Liver (tissue), 9 donors: ENCODE results near the gene FLNC. TPM values are rescaled to one million over a fixed set of nuclear protein-coding genes. Genes with fewer than 3 reads are reported as not detected.

ENCODE experiments used
- DNase-seq: peaks from one replicate; pipeline ENCODE4 v3.0.0-alpha.2; 2017; ENCODE audit warnings: low spot score
- H3K27ac ChIP-seq, 2 donors: one replicate each; pipeline ENCODE4 v1.7.0; 2013; ENCODE audit warnings: inconsistent platforms in 2 of 2, low read length in 2 of 2, control low read depth in 1 of 2, low read depth in 1 of 2, mild to moderate bottlenecking in 1 of 2
- H3K27me3 ChIP-seq, 4 donors: one replicate each; pipeline versions ENCODE4 v1.6.1 to v1.7.0; 2013; ENCODE audit warnings: low read length in 3 of 4, inconsistent platforms in 1 of 4, mild to moderate bottlenecking in 1 of 4, moderate library complexity in 1 of 4; ENCODE audit not compliant: control insufficient read depth in 4 of 4, insufficient read depth in 4 of 4
- H3K36me3 ChIP-seq, 4 donors: one replicate each; pipeline versions ENCODE4 v1.6.1 to v1.7.0; 2013; ENCODE audit warnings: low read length in 3 of 4, mild to moderate bottlenecking in 3 of 4, low read depth in 1 of 4, moderate library complexity in 1 of 4; ENCODE audit not compliant: control insufficient read depth in 4 of 4, insufficient read depth in 3 of 4
- H3K4me1 ChIP-seq, 4 donors: one replicate each; pipeline versions ENCODE4 v1.6.1 to v1.7.0; 2013; ENCODE audit warnings: low read length in 3 of 4, mild to moderate bottlenecking in 3 of 4, moderate library complexity in 1 of 4; ENCODE audit not compliant: control insufficient read depth in 4 of 4, insufficient read depth in 4 of 4
- H3K4me3 ChIP-seq, 3 donors: one replicate each; pipeline versions ENCODE4 v1.6.1 to v1.7.0; 2013; ENCODE audit warnings: low read length in 3 of 3, control low read depth in 1 of 3, low read depth in 1 of 3, mild to moderate bottlenecking in 1 of 3
- H3K9ac ChIP-seq, 2 donors: one replicate each; pipeline ENCODE4 v1.7.0; 2013; ENCODE audit warnings: low read length in 2 of 2, mild to moderate bottlenecking in 2 of 2, moderate library complexity in 2 of 2, control low read depth in 1 of 2, low read depth in 1 of 2
- H3K9me3 ChIP-seq, 4 donors: one replicate each; pipeline versions ENCODE4 v1.6.1 to v1.7.0; 2013; ENCODE audit warnings: low read length in 3 of 4; ENCODE audit not compliant: control insufficient read depth in 4 of 4
- ATF3 ChIP-seq: IDR thresholded peaks from 2 replicates; pipeline ENCODE4 v1.6.1; 2016; ENCODE audit warnings: antibody characterized with exemption
- CTCF ChIP-seq: fragments of 150-350 bp; IDR thresholded peaks from 2 replicates; pipeline ENCODE4 v1.5.1; 2017; ENCODE audit warnings: improper control_type of control experiment, low read depth, low read length; ENCODE audit not compliant: missing input control
- EGR1 ChIP-seq, 2 donors: IDR thresholded peaks; 2 replicates each; pipeline ENCODE4 v1.6.1; 2016 to 2018; ENCODE audit warnings: antibody characterized with exemption in 2 of 2, low read depth in 2 of 2
- FOXA1 ChIP-seq: IDR thresholded peaks from 2 replicates; pipeline ENCODE4 v1.6.1; 2016; ENCODE audit warnings: antibody characterized with exemption
- FOXA2 ChIP-seq: IDR thresholded peaks from 2 replicates; pipeline ENCODE4 v1.6.1; 2016; ENCODE audit warnings: antibody characterized with exemption
- GABPA ChIP-seq, 2 donors: IDR thresholded peaks in 1 of 2; conservative IDR thresholded peaks in 1 of 2; 2 replicates each; pipeline ENCODE4 v1.6.1; 2016; ENCODE audit warnings: antibody characterized with exemption in 2 of 2, mild to moderate bottlenecking in 1 of 2, moderate library complexity in 1 of 2
- HNF4A ChIP-seq, 2 donors: conservative IDR thresholded peaks; 2 replicates each; pipeline ENCODE4 v1.6.1; 2016; ENCODE audit warnings: antibody characterized with exemption in 2 of 2, mild to moderate bottlenecking in 2 of 2
- HNF4G ChIP-seq: IDR thresholded peaks from 2 replicates; pipeline ENCODE4 v1.6.1; 2016; ENCODE audit warnings: antibody characterized with exemption
- JUND ChIP-seq, 2 donors: IDR thresholded peaks; 2 replicates each; pipeline ENCODE4 v1.6.1; 2016; ENCODE audit warnings: antibody characterized with exemption in 2 of 2
- MAX ChIP-seq: IDR thresholded peaks from 2 replicates; pipeline ENCODE4 v1.6.1; 2016; ENCODE audit warnings: antibody characterized with exemption
- NR2F2 ChIP-seq: IDR thresholded peaks from 2 replicates; pipeline ENCODE4 v1.6.1; 2016; ENCODE audit warnings: antibody characterized with exemption
- RAD21 ChIP-seq, 2 donors: IDR thresholded peaks; 2 replicates each; pipeline ENCODE4 v1.6.1; 2016; ENCODE audit warnings: antibody characterized with exemption in 2 of 2, mild to moderate bottlenecking in 2 of 2
- RXRA ChIP-seq, 2 donors: IDR thresholded peaks; 2 replicates each; pipeline ENCODE4 v1.6.1; 2017 to 2018; ENCODE audit warnings: antibody characterized with exemption in 2 of 2, mild to moderate bottlenecking in 1 of 2
- SP1 ChIP-seq: IDR thresholded peaks from 2 replicates; pipeline ENCODE4 v1.6.1; 2018; ENCODE audit warnings: antibody characterized with exemption, mild to moderate bottlenecking
- TAF1 ChIP-seq: conservative IDR thresholded peaks from 2 replicates; pipeline ENCODE4 v1.6.1; 2016; ENCODE audit warnings: antibody characterized with exemption, mild to moderate bottlenecking
- YY1 ChIP-seq: IDR thresholded peaks from 2 replicates; pipeline ENCODE4 v1.6.1; 2016; ENCODE audit warnings: antibody characterized with exemption, mild to moderate bottlenecking
- ZBTB33 ChIP-seq: IDR thresholded peaks from 2 replicates; pipeline ENCODE4 v1.6.1; 2016; ENCODE audit warnings: antibody characterized with exemption
- WGBS: extraction: QIAGEN DNeasy Blood & Tissue Kit; methylation state at CpG from one replicate; pipeline ENCODE4 v1.1.7; 2013; 5-methylcytosine and 5-hydroxymethylcytosine counted together
- polyA plus RNA-seq, 2 donors: library from polyadenylated mRNA; stranded (reverse) in 1 of 2; unstranded in 1 of 2; fragments of 200-250 nt in 1 of 2; fragments of >200 nt in 1 of 2; fragmentation: Nextera tagmentation in 1 of 2; extraction: Ambion mirVana in 1 of 2; gene quantifications; one replicate each; pipeline versions ENCODE4 v1.2.1 to v1.2.3, GENCODE V29; 2013 to 2015
- total RNA-seq, 2 donors: library from RNA; depleted of rRNA; stranded (reverse); fragments of >200 nt; gene quantifications; one replicate each; pipeline ENCODE4 v1.2.3, GENCODE V29; 2014
- TF ChIP-seq, protein P1 (sequence below): IDR thresholded peaks from 2 replicates; pipeline ENCODE4 v1.6.1; 2016; ENCODE audit warnings: antibody characterized with exemption, mild to moderate bottlenecking
- donor health status: healthy.
- donor health status: healthy.
- donor health status: healthy.
- donor health status: healthy.
- donor health status: healthy.

Gene FLNC
- total and polyA plus RNA-seq, 4 donors, result 0.03 to 2.3 (median 0.53) TPM

DNA sequence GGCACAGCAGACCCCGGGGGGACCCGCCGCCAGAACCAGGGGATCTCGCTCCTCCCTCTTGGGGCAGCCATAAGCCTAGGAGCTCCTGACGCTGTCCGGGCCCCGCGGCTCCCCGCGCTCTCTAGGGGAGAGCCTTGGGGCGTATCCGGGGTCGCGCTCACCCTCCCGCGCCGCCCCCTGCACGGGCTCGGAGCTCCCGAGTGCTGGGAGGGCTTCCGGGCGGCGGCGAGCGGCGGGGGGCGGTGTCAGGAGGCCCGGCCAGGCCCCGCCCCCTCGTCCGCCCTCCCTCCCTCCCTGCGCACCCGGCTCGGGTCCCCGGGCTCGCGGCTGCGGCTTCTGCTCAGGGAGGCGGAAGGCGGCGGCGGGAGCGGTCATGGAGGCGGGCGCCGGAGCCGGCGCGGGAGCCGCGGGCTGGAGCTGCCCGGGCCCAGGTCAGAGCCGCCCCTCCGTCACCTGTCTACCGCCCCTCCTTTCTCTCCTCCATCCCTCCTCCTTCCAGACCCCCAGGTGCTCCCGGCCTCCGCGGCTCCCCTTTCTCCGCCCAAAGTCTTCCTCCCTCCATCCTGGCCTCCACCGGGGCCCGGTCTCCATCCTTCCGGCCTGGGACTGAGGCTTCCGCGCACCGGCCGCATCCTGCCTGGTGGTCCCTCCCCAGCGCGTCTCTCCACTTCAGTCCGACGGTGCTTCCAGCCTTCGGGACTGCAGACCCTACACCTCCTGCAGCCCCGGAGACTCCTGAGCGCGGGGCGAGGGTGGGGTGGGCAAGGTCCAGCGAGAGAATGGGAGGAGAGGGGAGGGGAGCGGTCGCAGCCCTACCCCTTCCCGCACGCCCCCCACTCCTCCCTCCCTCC is 38.9 kb upstream of the FLNC start, which contains the start of gene CCDC136:
TSS of gene CCDC136 (plus strand) at position 848 of the 851 bp plus-strand sequence. CDS start 444 bp downstream, outside the sequence.
- Histone ChIP-seq H3K4me1 (peaks cover 2 to 12% (median 6%) of the 10 kb centered on the region in 4 donors), H3K9me3 (no peaks in the 10 kb centered on the region), H3K36me3 (no peaks in the 10 kb centered on the region), H3K9ac (no peak within 1 kb of the TSS), H3K4me3 (peak within 1 kb of the TSS in 2 of 3 donors; percentile 77 to 88), H3K27ac (no peak within 1 kb of the TSS), H3K27me3 (no peaks in the 10 kb centered on the region)
- TF ChIP-seq TAF1 (no peak), ZBTB33 (no peak), HNF4G (no peak), SP1 (no peak), EGR1 (IDR thresholded peaks at IDR 0.05; ENCODE audit: low read depth in 2 of 2) (no peak), RAD21 (IDR thresholded peaks at IDR 0.05) (no peak), NR2F2 (no peak), GABPA (IDR thresholded peaks at IDR 0.05 in 1 of 2, conservative IDR thresholded peaks at IDR 0.05 in 1 of 2) (no peak), HNF4A (conservative IDR thresholded peaks at IDR 0.05) (no peak), MAX (no peak), JUND (IDR thresholded peaks at IDR 0.05) (no peak), RXRA (IDR thresholded peaks at IDR 0.05) (no peak), FOXA2 (no peak), CTCF (no peak), YY1 (no peak), ATF3 (no peak), FOXA1 (no peak)
- TF ChIP-seq, protein P1, sequence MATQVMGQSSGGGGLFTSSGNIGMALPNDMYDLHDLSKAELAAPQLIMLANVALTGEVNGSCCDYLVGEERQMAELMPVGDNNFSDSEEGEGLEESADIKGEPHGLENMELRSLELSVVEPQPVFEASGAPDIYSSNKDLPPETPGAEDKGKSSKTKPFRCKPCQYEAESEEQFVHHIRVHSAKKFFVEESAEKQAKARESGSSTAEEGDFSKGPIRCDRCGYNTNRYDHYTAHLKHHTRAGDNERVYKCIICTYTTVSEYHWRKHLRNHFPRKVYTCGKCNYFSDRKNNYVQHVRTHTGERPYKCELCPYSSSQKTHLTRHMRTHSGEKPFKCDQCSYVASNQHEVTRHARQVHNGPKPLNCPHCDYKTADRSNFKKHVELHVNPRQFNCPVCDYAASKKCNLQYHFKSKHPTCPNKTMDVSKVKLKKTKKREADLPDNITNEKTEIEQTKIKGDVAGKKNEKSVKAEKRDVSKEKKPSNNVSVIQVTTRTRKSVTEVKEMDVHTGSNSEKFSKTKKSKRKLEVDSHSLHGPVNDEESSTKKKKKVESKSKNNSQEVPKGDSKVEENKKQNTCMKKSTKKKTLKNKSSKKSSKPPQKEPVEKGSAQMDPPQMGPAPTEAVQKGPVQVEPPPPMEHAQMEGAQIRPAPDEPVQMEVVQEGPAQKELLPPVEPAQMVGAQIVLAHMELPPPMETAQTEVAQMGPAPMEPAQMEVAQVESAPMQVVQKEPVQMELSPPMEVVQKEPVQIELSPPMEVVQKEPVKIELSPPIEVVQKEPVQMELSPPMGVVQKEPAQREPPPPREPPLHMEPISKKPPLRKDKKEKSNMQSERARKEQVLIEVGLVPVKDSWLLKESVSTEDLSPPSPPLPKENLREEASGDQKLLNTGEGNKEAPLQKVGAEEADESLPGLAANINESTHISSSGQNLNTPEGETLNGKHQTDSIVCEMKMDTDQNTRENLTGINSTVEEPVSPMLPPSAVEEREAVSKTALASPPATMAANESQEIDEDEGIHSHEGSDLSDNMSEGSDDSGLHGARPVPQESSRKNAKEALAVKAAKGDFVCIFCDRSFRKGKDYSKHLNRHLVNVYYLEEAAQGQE, result no peak
- WGBS, result 2% methylated on average over 80 of the region's 80 CpGs
- peak; percentile 62 for DNase-seq
